Heart left ventricle (tissue), 16 donors: ENCODE results near the gene XPR1. TPM values are rescaled to one million over a fixed set of nuclear protein-coding genes. Genes with fewer than 3 reads are reported as not detected.
A peak's percentile ranks its signal among the peaks of the same experiment; 100 is the strongest.

Source experiments
- ATAC-seq, 4 donors: fragments of 200-7000 bp; cut with Tn5 transposase; one replicate each; pipeline ENCODE4 v1.9.1; 2020 to 2022; ENCODE audit warnings: moderate library complexity in 4 of 4, mild to moderate bottlenecking in 3 of 4, moderate number of reproducible peaks in 1 of 4
- DNase-seq, 5 donors: peaks; one replicate each; pipeline ENCODE4 v3.0.0-alpha.2; 2020
- H3K27ac ChIP-seq, 12 donors: fragments of 200-600 bp; sonication (generic) in 4 of 12; one replicate each; pipeline versions ENCODE4 v1.5.0 to v1.8.0; 2016 to 2022; ENCODE audit warnings: mild to moderate bottlenecking in 2 of 12
- H3K27me3 ChIP-seq, 9 donors: fragments of 200-600 bp; sonication (generic) in 2 of 9; one replicate each; pipeline versions ENCODE4 v1.5.1 to v1.8.0; 2016 to 2022; ENCODE audit warnings: mild to moderate bottlenecking in 3 of 9
- H3K36me3 ChIP-seq, 9 donors: fragments of 200-600 bp; sonication (generic) in 2 of 9; one replicate each; pipeline versions ENCODE4 v1.5.0 to v1.8.0; 2018 to 2022; ENCODE audit warnings: mild to moderate bottlenecking in 2 of 9
- H3K4me1 ChIP-seq, 12 donors: fragments of 200-600 bp; sonication (generic) in 4 of 12; one replicate each; pipeline versions ENCODE4 v1.5.0 to v1.8.0; 2016 to 2022; ENCODE audit warnings: mild to moderate bottlenecking in 3 of 12
- H3K4me3 ChIP-seq, 12 donors: fragments of 200-600 bp; sonication (generic) in 4 of 12; one replicate each; pipeline versions ENCODE4 v1.5.0 to v1.8.0; 2017 to 2022; ENCODE audit warnings: mild to moderate bottlenecking in 9 of 12, moderate library complexity in 4 of 12
- H3K9me3 ChIP-seq, 12 donors: fragments of 200-600 bp; sonication (generic) in 4 of 12; one replicate each; pipeline versions ENCODE4 v1.5.0 to v1.8.0; 2016 to 2022; ENCODE audit warnings: mild to moderate bottlenecking in 1 of 12
- POLR2A ChIP-seq, 2 donors: fragments of 450-650 bp; IDR thresholded peaks; one replicate each; pipeline ENCODE4 v1.6.1; 2017; ENCODE audit warnings: antibody characterized with exemption in 2 of 2, mild to moderate bottlenecking in 2 of 2, moderate library complexity in 2 of 2
- WGBS, 4 donors: extraction: QIAGEN DNeasy Blood & Tissue Kit in 2 of 4; methylation state at CpG; one replicate each; pipeline versions ENCODE4 v1.1.5 to v1.1.7; 2013 to 2018; 5-methylcytosine and 5-hydroxymethylcytosine counted together
- intact Hi-C, 10 donors: fragments of 100-400 bp; cut with DNase I; formaldehyde crosslinking; loops; one replicate each; pipeline versions ENCODE4 v1.11.1 to v1.14.2; 2022
- polyA plus RNA-seq, 2 donors: library from polyadenylated mRNA; stranded (reverse); fragments of 200-250 nt; gene quantifications; one replicate each; pipeline ENCODE4 v1.2.3, GENCODE V29; 2013
- total RNA-seq, 9 donors: library from RNA; depleted of rRNA in 2 of 9; stranded (reverse); fragments of >200 nt in 2 of 9; fragmentation: NEBNext Ultra II Directional in 3 of 9; extraction: Animal tissue kit (Norgen Biotek cat#: 25700) in 3 of 9; gene quantifications; one replicate each; pipeline versions ENCODE4 v1.1.0 to v1.2.4, GENCODE V29; 2016 to 2023
- TF ChIP-seq, protein P1 (sequence below), 12 donors: fragments of 200-600 bp; sonication (generic) in 4 of 12; IDR thresholded peaks; one replicate each; pipeline versions ENCODE4 v1.5.0 to v1.8.0; 2018 to 2022; ENCODE audit warnings: antibody characterized with exemption in 12 of 12, mild to moderate bottlenecking in 5 of 12
- donor health status: ischemic (EF 13 %, LVEDD 7.1; RV severe dilation, severe dysfunction).
- donor health status: healthy with polysubstance abuse.
- donor health status: DM: no; HTN: yes; CAD: no.
- donor health status: DM: no; HTN: no; CAD: no.
- donor health status: ischemic (EF 25% LVEDD 6.9; RV normal size, moderate dysfunction).
- donor health status: ischemic (EF 25% LVEDD 5.7; RV mildly dilated, moderate dysfunction).
- donor health status: healthy.
- donor health status: DM: yes; HTN: yes; CAD: no.
- donor health status: ischemic (EF 35%, LVEDD 5.7; RV mildly dilated, moderate dysfunction).
- donor health status: nonischemic (EF 11% LVEDD 7.7; RV severe dilation, severe dysfunction).
- donor health status: DM: yes; HTN: yes; CAD: no.
- donor health status: PGD.
- donor health status: ischemic (EF 29% LVEDD 5.4; RV normal size, mild dysfunction).
- donor health status: nonischemic (EF 23%, LVEDD 6.1; RV moderate dilation, normal function).

The XPR1 gene
- total and polyA plus RNA-seq, 11 donors = 18.6 to 163 (median 59.8) TPM

DNA sequence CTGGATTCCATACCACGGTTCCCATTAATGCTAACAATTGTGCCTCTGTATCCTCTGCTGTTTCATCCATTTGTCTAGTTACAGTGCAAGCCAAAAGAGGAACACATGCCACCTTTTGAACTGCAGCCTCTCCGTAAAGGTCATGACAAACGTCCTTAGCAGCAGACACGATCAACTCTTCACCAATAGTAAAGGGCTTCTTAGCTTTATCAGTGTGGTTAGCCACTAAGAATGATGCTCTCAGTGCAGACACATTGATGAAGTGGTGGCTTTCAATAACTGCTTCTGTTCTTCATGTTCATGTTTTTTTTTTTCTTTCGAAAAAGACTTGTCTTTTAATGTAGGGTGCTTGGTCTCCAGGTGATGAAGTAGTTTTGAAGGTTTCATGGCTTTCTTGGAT lies 14.3 kb downstream of the XPR1 start:
- TF ChIP-seq, protein P1, sequence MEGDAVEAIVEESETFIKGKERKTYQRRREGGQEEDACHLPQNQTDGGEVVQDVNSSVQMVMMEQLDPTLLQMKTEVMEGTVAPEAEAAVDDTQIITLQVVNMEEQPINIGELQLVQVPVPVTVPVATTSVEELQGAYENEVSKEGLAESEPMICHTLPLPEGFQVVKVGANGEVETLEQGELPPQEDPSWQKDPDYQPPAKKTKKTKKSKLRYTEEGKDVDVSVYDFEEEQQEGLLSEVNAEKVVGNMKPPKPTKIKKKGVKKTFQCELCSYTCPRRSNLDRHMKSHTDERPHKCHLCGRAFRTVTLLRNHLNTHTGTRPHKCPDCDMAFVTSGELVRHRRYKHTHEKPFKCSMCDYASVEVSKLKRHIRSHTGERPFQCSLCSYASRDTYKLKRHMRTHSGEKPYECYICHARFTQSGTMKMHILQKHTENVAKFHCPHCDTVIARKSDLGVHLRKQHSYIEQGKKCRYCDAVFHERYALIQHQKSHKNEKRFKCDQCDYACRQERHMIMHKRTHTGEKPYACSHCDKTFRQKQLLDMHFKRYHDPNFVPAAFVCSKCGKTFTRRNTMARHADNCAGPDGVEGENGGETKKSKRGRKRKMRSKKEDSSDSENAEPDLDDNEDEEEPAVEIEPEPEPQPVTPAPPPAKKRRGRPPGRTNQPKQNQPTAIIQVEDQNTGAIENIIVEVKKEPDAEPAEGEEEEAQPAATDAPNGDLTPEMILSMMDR (IDR thresholded peaks at IDR 0.05) = no peak
- no peak for TF ChIP-seq POLR2A (IDR thresholded peaks at IDR 0.05)
- Histone ChIP-seq H3K36me3 (peaks cover 0 to 3% (median 0%) of the 10 kb centered on the region in 9 donors), H3K9me3 (no peaks in the 10 kb centered on the region), H3K4me1 (peaks cover 0 to 79% (median 26%) of the 10 kb centered on the region in 12 donors), H3K27me3 (no peaks in the 10 kb centered on the region), H3K4me3 (no peak overlapping the region), H3K27ac (peak overlapping the region in 2 of 12 donors; percentile 22 to 23)
- intact Hi-C loops = loop anchor here in 1 of 10 donors (10.0 kb wide), 1 partner anchor 129 kb away; no protein-coding TSS in a partner anchor
- 62 to 77% (median 69%) methylated on average over 5 of the region's 5 CpGs for WGBS, 4 donors
- DNase-seq (no peak), ATAC-seq (no peak)

DNA sequence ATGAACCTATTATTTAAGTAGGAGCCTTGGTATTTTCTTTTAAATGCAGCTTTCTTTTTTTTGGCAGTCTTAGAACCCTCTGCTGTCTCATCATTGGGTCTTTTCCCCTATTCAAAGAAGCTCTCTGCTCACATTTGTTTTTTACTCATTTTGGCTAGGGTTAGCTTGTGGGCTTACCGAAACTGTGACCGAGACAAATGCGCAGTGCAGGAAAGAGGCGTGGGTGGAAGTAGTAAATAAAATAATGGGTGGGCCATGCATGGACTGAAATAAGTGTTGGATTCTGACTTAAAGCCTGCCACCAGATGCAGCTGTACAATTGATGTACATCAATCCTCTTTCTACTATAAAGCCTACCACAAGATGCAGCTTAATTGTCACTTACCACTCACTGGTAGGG lies 14.7 kb downstream of the XPR1 start:
- Histone ChIP-seq H3K27ac (peak overlapping the region in 2 of 12 donors; percentile 22 to 23), H3K4me1 (peaks cover 0 to 74% (median 26%) of the 10 kb centered on the region in 12 donors), H3K27me3 (no peaks in the 10 kb centered on the region), H3K4me3 (no peak overlapping the region), H3K36me3 (peaks cover 0 to 3% (median 0%) of the 10 kb centered on the region in 9 donors), H3K9me3 (no peaks in the 10 kb centered on the region)
- DNase-seq (no peak), ATAC-seq (no peak)
- no peak for TF ChIP-seq POLR2A (IDR thresholded peaks at IDR 0.05)
- TF ChIP-seq, protein P1 (IDR thresholded peaks at IDR 0.05) = no peak
- WGBS, 4 donors = 82 to 93% (median 86%) methylated on average over 4 of the region's 4 CpGs
- intact Hi-C loops = loop anchor here in 1 of 10 donors (10.0 kb wide), 1 partner anchor 128 kb away; no protein-coding TSS in a partner anchor

DNA sequence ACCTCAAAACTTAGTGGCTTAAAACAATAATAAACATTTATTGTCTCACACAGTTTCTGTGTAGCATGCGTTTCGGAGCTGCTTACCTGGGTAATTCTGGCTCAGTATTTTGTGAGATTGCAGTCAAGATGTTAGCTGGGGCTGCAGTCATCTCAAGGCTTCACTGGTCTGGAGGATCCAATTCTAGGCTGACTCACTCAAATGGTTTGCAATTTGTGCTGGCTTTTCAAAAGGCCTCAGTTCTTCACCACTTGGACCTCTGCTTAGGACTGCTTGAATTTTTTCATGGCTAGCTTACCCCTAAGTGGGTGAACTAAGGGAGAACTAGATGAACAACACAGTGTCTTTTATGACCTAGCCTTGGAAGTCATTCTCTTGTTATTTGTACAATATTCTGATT lies 21.0 kb downstream of the XPR1 start:
- no peak for TF ChIP-seq POLR2A (IDR thresholded peaks at IDR 0.05)
- TF ChIP-seq, protein P1 (IDR thresholded peaks at IDR 0.05) = no peak
- WGBS, 4 donors = 90 to 97% (median 95%) methylated on average over 2 of the region's 2 CpGs
- no peaks in the 10 kb centered on the region for H3K27me3 ChIP-seq
- peaks cover 0 to 17% (median 0%) of the 10 kb centered on the region in 12 donors for H3K4me1 ChIP-seq
- H3K9me3 ChIP-seq = peaks cover 0 to 19% (median 8%) of the 10 kb centered on the region in 12 donors
- DNase-seq = no peak
- H3K4me3 ChIP-seq = no peak overlapping the region
- H3K36me3 ChIP-seq = no peaks in the 10 kb centered on the region
- H3K27ac ChIP-seq = no peak overlapping the region
- intact Hi-C loops = no loop called here
- ATAC-seq = no peak

- Histone ChIP-seq H3K27me3 (no peaks in the 10 kb centered on the region), H3K4me1 (peaks cover 0 to 16% (median 0%) of the 10 kb centered on the region in 12 donors), H3K36me3 (peaks cover 0 to 22% (median 0%) of the 10 kb centered on the region in 9 donors), H3K27ac (no peak overlapping the region), H3K9me3 (peaks cover 0 to 78% (median 22%) of the 10 kb centered on the region in 12 donors), H3K4me3 (no peak overlapping the region)
- no peak for TF ChIP-seq POLR2A (IDR thresholded peaks at IDR 0.05)
- TF ChIP-seq, protein P1 (IDR thresholded peaks at IDR 0.05) = no peak
- intact Hi-C loops = no loop called here
- DNase-seq (no peak), ATAC-seq (no peak)
Measured at GRCh38 chr1:180662709-180663108, 30.9 kb downstream of the XPR1 start.
